SH-SY5Y (cell line): ENCODE results near the gene FMNL2.

Experiments
- GATA2 ChIP-seq: IDR thresholded peaks from 2 replicates; pipeline ENCODE4 v1.6.1; 2011; ENCODE audit warnings: mild to moderate bottlenecking, low read depth, low read length
- GATA3 ChIP-seq: IDR thresholded peaks from 2 replicates; pipeline ENCODE4 v1.6.1; 2011; ENCODE audit warnings: low read depth, mild to moderate bottlenecking, low read length, moderate library complexity

FMNL2 gene

DNA sequence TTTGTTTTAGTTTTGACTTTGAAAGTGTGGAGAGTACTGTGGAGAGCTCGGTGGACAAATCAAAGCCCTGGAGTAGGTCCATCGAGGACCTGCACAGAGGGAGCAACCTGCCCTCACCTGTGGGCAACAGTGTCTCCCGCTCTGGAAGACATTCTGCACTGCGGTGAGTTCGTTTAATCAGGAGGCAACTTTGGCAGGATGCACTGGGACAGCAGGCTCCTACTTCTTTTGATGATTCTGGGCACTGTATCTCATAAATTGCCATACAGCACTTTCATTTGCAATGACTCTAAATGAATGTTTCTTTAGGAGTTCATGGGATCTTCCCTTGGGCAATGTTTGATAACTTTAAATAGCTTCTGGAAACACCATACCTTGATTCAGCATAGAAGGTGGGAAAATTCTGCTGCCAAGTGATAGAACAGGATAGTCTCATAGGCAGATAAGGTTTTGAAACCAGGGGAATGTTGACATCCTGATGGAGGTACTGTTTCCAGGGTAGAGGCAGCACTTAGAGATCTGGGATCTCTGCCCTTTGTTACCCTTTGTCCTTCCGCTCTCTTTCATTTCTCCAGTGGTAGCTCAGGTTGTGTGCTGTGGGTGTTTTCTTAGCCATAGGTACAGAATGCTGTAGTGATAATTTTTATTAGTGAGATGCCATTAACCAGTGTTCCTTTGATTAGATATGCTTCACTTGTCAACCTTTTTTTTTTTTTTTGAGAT, 226.1 kb downstream of the FMNL2 start:
- no peak for TF ChIP-seq GATA3
- TF ChIP-seq GATA2, result no peak

DNA sequence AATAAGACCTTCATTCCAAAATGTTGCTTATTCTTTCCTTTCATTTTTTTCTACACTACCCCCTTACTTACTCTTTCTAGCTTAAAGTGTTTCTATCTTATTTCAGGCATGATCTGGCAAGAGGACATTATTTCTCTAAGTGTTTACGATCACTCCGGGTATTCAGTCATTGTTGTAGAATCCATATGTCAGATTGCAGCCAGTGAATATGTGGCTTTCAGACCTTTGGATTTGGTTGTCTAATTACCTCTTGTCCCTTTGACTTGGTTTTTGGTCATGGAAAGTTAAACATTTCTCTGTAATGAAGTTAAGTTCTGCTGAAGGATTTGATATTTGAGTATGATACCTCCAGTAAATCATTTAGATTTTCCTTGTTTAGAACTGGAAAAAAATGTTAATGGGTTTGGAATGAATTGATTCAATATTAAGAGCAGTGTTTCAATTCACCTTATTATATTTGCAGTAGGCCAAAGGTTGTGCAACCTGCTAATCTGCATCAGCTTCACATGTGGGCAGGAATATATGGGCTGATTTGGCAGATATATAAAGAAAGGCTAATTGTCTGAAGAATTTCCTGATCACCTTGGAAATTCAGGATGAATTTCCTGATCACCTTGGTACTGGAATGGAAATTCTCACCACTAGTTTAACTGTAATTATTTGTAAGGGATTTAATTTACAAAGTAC, 227.4 kb downstream of the FMNL2 start:
- TF ChIP-seq GATA2 (no peak), GATA3 (no peak)

DNA sequence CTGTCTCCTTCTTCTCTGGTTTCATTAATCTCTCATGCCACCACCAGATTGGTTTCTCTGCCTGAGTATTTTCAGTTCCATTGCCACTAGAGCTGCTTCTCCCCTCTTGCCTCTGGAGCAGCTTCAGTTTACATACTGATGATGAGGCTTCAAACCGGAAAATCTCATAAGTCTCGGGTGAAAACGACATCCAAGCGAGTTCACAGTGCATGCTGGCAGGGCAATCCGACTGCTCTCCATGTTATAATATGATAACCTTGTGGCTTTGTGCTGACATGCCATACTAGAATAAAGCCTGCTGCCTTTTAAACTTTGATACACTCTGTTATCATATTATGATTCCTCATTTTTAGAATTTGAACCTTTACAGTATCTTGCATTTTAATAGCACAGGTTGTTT, 228.8 kb downstream of the FMNL2 start:
- TF ChIP-seq GATA2 (no peak), GATA3 (no peak)

DNA sequence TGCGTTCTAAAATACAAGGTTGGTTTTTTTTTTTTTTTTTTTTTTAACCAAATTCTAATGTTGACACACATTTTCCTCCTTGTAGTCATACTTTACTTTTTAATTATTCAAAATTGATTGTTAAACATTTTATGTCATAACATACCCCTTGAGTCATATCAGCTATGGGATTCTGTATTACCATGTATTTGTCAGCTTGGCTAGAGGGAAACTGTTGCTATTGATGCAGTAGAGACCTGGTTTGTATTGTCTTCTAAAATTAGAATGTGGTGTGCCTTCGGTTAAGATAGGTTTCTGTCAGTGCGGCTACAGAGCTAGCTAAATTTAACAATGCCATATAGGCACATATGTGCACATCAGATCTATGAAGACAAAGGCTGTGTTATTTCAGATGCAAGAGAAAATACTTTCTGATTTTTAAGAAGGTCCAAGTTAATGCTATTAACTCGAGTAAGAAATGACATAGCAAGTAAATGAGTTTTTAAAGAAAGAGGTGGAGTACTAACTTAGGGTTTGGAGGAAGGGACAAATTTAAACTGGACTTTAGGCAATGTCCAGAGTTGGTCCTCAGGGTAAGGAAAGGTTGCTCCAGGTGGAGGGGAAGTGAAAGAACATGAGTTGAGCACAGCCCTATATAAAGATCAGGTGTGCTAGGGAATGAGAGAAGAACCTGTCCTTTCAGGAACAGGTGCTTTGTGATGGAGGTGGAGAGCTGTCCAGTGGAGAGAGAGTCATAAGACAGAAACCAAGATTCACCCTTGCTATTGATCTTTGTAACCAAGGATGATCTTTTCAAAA, 230.0 kb downstream of the FMNL2 start:
- TF ChIP-seq GATA3 (no peak), GATA2 (no peak)

DNA sequence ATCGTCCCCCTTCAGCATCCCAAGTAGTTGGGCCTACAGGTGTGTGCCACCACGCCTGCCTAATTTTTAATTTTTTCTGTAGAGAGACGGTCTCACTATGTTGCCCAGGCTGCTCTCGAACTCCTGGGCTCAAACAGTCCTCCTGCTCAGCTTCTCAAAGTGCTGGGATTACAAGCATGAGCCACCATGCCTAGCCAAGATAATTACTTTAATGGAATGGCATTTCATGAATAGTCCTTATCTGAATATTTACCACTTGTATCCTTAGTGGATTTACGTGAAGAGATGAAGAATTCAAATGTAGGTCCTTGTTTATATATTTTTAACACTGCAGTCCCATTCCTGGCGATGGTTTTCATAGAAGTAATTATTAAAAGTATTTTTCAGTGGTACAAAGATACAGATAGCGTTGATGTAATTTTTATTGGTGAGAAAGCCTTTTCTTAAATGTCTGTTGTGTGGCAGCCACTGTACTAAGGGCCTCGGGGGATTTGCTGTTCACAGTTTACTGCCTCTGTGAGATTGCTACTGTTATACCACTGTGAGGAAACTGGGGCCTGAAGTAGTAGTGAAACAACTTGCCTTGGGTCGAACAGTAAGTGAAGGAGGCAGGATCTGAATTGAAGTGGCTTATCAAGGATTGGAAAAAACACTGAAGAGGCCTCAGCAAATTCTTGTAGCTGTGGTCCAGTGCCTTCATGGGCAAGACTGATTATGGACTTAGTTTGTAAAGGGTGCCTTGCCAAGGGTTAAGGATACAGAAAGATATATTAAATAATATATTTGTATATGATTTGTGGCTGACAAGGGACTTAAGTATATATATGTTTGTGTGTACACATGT, 231.1 kb downstream of the FMNL2 start:
- TF ChIP-seq GATA3 (no peak), GATA2 (no peak)

DNA sequence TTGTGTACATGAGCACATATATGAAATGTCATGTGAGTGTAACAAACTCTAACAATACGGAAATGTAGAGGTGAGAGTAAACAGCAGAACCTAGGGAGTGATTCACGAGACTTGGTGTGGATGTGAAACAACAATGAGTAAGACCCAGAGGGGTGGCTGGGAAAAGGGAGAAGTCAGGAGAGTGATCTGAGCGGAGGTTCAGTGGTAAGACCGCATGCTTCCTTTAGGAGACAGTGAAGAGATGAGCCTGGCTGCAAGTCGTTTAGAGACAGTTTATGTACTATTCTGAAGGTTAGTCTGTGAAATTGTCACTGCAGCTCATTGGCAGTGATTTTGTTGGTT, 231.7 kb downstream of the FMNL2 start:
- TF ChIP-seq GATA3 (no peak), GATA2 (no peak)

DNA sequence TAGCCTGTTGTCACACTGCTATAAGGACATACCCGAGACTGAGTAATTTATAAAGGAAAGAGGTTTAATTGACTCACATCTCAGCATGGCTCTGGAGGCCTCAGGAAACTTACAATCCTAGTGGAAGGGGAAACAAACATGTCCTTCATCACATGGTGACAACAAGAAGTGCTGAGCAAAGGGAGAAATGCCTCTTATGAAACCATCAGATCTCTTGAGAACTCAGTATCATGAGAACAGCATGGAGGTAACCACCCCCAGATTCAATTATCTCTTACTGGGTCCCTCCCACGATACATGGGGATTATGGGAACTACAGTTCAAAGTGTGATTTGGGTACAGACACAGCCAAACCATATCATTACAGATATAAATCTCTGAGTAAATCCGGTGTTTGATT, 233.6 kb downstream of the FMNL2 start:
- TF ChIP-seq GATA3 (no peak), GATA2 (no peak)

DNA sequence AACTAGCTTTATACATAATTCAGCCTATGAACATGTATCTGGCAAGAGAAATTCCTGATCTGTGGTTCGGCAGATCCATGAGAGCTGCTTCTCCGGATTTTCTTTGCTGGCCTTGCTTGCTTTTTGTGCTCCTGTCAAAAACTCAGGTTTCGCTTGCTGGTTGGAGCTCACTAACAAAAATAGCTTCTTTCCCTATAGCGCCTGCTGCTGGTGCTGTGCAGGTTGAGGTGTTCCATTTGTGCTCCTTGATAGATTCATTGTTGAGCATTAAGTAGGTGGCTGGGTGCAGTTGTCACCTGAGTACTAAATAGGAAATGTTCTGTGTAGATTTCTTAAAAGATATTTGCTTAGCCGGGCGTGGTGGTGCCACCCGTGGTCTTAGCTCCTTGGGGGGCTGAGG, 234.2 kb downstream of the FMNL2 start:
- TF ChIP-seq GATA3 (no peak), GATA2 (no peak)

DNA sequence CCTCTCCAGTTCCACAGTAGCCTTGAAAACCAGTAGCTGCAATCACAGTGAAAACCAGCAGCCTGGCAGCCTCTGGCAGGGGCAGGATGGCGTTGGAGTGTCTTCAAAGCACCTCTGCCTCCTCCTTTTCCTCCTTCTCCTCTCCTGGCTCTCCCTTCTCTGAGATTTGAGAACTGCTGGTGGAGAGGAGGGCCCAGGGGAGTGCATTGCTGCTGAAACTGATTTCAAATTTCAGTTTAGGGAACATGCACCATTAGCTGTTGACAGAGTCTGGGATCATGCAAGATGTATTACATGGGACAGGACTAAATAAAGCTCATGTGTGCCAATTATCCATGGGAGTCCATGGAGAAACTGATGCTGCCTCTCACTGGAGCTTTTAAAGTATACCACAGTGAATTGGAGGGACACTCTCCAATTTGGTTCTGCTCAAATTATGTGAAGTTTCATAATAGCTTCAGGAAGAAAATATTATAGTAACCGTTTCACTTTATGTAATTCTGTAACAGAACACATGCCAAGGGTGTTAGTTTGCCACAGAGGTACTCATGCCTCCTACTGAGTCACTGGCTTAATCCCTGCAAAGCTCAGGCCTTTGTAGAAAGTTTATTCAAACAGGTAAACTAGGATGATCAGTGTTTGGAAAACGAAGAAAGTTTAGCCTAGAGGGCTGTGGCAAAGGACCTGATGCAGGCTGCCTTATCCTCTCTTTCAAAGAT, 236.2 kb downstream of the FMNL2 start:
- TF ChIP-seq GATA3 (no peak), GATA2 (no peak)

DNA sequence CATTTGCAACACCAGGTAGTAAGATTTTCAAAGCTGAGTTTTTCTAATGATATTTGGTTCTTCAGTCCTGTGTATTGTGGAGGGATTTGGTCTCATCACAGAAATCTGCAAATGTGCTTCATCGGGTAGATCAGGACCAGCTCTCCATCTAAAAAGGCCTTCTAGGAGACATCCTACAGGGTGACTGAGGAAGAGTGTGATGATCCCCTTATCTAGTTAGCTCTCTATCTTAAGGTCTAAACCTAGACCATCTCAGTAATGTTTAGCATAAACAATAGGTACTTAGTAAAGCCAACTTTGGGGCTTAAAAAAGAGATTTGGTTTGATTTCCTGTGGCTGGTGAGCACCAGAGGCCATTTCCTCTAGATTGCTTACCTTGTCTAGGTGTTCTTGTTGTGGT, 237.1 kb downstream of the FMNL2 start:
- TF ChIP-seq GATA3, result no peak

DNA sequence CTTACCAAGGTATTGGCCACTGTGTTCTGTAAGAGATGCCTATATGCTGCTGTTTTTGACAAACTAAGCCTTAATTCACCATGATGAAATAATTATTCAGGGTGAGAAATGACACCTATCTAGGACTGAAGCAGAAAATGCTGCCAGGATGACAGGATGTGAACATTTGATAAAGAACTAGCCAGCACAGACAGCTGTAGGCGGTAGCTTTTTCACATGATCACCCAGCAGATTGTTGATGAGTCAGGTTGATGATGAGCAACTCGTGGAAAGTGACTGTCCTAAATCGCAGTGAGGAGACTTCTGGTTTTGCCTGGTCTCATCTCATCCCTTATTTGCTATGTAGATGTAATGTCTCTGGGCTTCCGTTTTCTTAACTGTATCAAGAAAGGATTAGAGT, 238.2 kb downstream of the FMNL2 start:
- TF ChIP-seq GATA3, result no peak
- TF ChIP-seq GATA2, result no peak

DNA sequence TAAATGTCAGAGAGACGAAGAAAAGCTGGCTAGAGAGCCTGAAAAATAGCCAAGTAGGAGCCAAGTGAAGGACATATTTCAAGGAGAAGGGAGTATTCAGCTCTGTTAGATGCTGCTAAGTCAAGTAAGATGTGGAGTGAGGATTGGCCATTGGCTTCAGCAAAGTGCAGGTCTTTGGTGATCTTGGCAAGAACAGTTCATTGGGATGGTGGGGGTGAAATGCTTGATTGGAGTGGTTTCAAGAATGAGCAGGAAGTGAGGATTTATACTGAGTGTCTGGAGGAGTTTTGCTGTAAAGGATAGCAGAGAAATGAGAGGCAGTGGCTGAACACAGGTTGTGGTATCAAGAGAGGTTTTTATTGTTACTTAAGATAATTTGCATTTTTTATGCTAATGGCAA, 242.6 kb downstream of the FMNL2 start:
- TF ChIP-seq GATA2 (no peak), GATA3 (no peak)

DNA sequence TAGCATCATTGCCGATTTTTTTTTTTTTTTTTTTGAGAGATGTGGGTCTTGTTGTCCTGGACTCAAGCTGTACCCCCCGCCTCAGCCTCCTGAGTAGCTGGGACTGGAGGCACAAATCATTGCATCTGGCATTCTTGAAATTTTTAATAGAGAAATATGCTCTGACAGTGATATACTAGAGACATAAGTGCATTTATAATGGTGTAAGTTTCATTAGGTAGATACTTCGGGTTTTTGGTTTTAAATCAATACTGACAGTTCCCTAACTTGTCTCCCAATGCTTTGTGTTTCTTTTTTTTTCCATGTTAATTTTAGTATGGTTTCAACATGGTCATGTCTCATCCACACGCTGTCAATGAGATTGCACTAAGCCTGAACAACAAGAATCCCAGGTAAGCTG, 243.6 kb downstream of the FMNL2 start:
- TF ChIP-seq GATA2 (no peak), GATA3 (no peak)
